H9 (cell line): Measurements from ENCODE around the gene ARPC1B. TPM values are rescaled to one million over a fixed set of nuclear protein-coding genes. Genes with fewer than 3 reads are reported as not detected.
A peak's percentile ranks its signal among the peaks of the same experiment; 100 is the strongest.

Experiments
- DNase-seq: peaks from one replicate; pipeline ENCODE4 v3.0.0-alpha.2; 2017
- H2AFZ ChIP-seq: one replicate; pipeline ENCODE4 v1.6.1; 2013; ENCODE audit warnings: mild to moderate bottlenecking, low read length, control low read depth, moderate library complexity
- H2AK5ac ChIP-seq: 2 replicates; pipeline ENCODE4 v1.6.1; 2013; ENCODE audit warnings: low read length, control low read depth, mixed read lengths; ENCODE audit not compliant: insufficient read length
- H2BK120ac ChIP-seq: one replicate; pipeline ENCODE4 v1.6.1; 2013; ENCODE audit warnings: low read depth, mild to moderate bottlenecking, low read length, control low read depth, inconsistent platforms; ENCODE audit not compliant: poor library complexity, severe bottlenecking
- H2BK12ac ChIP-seq: 2 replicates; pipeline ENCODE4 v1.6.1; 2013; ENCODE audit warnings: low read length, control low read depth, mixed read lengths, low read depth; ENCODE audit not compliant: insufficient read length
- H2BK15ac ChIP-seq: 2 replicates; pipeline ENCODE4 v1.6.1; 2013; ENCODE audit warnings: low read depth, low read length, control low read depth
- H2BK20ac ChIP-seq: one replicate; pipeline ENCODE4 v1.6.1; 2013; ENCODE audit warnings: low read depth, mild to moderate bottlenecking, low read length, control low read depth, inconsistent platforms; ENCODE audit not compliant: poor library complexity, severe bottlenecking
- H2BK5ac ChIP-seq: 2 replicates; pipeline ENCODE4 v1.6.1; 2013; ENCODE audit warnings: low read length, control low read depth, mixed read lengths; ENCODE audit not compliant: insufficient read length
- H3K14ac ChIP-seq: 2 replicates; pipeline ENCODE4 v1.6.1; 2013; ENCODE audit warnings: low read length, control low read depth; ENCODE audit not compliant: insufficient read depth
- H3K18ac ChIP-seq: 2 replicates; pipeline ENCODE4 v1.6.1; 2013; ENCODE audit warnings: low read depth, mild to moderate bottlenecking, mixed read lengths, low read length, control low read depth; ENCODE audit not compliant: insufficient read length
- H3K23ac ChIP-seq: 2 replicates; pipeline ENCODE4 v1.6.1; 2013; ENCODE audit warnings: low read length, control low read depth, mixed read lengths, low read depth; ENCODE audit not compliant: insufficient read length
- H3K23me2 ChIP-seq: 2 replicates; pipeline ENCODE4 v1.6.1; 2013; ENCODE audit warnings: low read depth, mild to moderate bottlenecking, mixed read lengths, low read length, control low read depth; ENCODE audit not compliant: insufficient read length, poor library complexity, severe bottlenecking
- H3K27ac ChIP-seq: 2 replicates; pipeline ENCODE4 v1.5.1; 2013; ENCODE audit warnings: low read length, control low read depth, mixed read lengths, low read depth; ENCODE audit not compliant: insufficient read length
- H3K27me3 ChIP-seq: 2 replicates; pipeline ENCODE4 v1.6.1; 2013; ENCODE audit warnings: low read length, control low read depth, inconsistent platforms; ENCODE audit not compliant: insufficient read depth
- H3K4ac ChIP-seq: 2 replicates; pipeline ENCODE4 v1.6.1; 2013; ENCODE audit warnings: low read depth, mild to moderate bottlenecking, control low read depth, inconsistent platforms, low read length, moderate library complexity
- H3K4me1 ChIP-seq: 2 replicates; pipeline ENCODE4 v1.6.1; 2013; ENCODE audit warnings: low read length, control low read depth, inconsistent platforms; ENCODE audit not compliant: insufficient read depth
- H3K4me2 ChIP-seq: 2 replicates; pipeline ENCODE4 v1.6.1; 2013; ENCODE audit warnings: low read length, control low read depth, mixed read lengths; ENCODE audit not compliant: insufficient read length, insufficient read depth
- H3K56ac ChIP-seq: 2 replicates; pipeline ENCODE4 v1.6.1; 2013; ENCODE audit warnings: low read depth, mild to moderate bottlenecking, mixed read lengths, low read length, control low read depth; ENCODE audit not compliant: insufficient read length
- H3K79me1 ChIP-seq: 2 replicates; pipeline ENCODE4 v1.6.1; 2013; ENCODE audit warnings: low read depth, mild to moderate bottlenecking, moderate library complexity, low read length, control low read depth, inconsistent platforms; ENCODE audit not compliant: insufficient read depth, poor library complexity, severe bottlenecking
- H3K79me2 ChIP-seq: 2 replicates; pipeline ENCODE4 v1.6.1; 2013; ENCODE audit warnings: low read length, control low read depth, inconsistent platforms; ENCODE audit not compliant: insufficient read depth
- H3K9ac ChIP-seq: 2 replicates; pipeline ENCODE4 v1.6.1; 2013; ENCODE audit warnings: low read length, control low read depth, mixed read lengths; ENCODE audit not compliant: insufficient read length; ENCODE audit errors: extremely low read depth
- H3K9me3 ChIP-seq: one replicate; pipeline ENCODE4 v1.6.1; 2013; ENCODE audit warnings: low read depth, low read length, inconsistent platforms; ENCODE audit not compliant: control insufficient read depth
- H3T11ph ChIP-seq: one replicate; pipeline ENCODE4 v1.6.1; 2013; ENCODE audit warnings: mild to moderate bottlenecking, low read length, control low read depth, inconsistent platforms
- H4K20me1 ChIP-seq: one replicate; pipeline ENCODE4 v1.6.1; 2013; ENCODE audit not compliant: control insufficient read depth, insufficient read length, insufficient read depth
- H4K5ac ChIP-seq: 2 replicates; pipeline ENCODE4 v1.6.1; 2013; ENCODE audit warnings: low read depth, mild to moderate bottlenecking, mixed read lengths, low read length, control low read depth; ENCODE audit not compliant: insufficient read length
- H4K8ac ChIP-seq: replicated peaks from 2 replicates; pipeline ENCODE4 v1.6.1; 2013; ENCODE audit warnings: low read length, control low read depth, mixed read lengths, low read depth; ENCODE audit not compliant: insufficient read length
- H4K91ac ChIP-seq: 2 replicates; pipeline ENCODE4 v1.6.1; 2013; ENCODE audit warnings: low read depth, mild to moderate bottlenecking, moderate library complexity, mixed read lengths, low read length, control low read depth; ENCODE audit not compliant: insufficient read length
- H3K27ac Mint-ChIP-seq, 3 experiments: 2 replicates in 2 of 3; 3 replicates in 1 of 3; pipeline ENCODE4 v1.8.0; 2020 to 2021; ENCODE audit warnings: mixed read lengths in 3 of 3, mild to moderate bottlenecking in 1 of 3, moderate library complexity in 1 of 3
- H3K27me3 Mint-ChIP-seq: 2 replicates; pipeline ENCODE4 v1.8.0; 2021; ENCODE audit warnings: low read depth, mild to moderate bottlenecking, moderate library complexity, mixed read lengths
- H3K36me3 Mint-ChIP-seq, 3 experiments: 2 replicates in 2 of 3; 3 replicates in 1 of 3; pipeline ENCODE4 v1.8.0; 2020 to 2021; ENCODE audit warnings: low read depth in 3 of 3, mixed read lengths in 3 of 3; ENCODE audit not compliant: insufficient read depth in 1 of 3
- H3K4me1 Mint-ChIP-seq, 2 experiments: 2 replicates each; pipeline ENCODE4 v1.8.0; 2020; ENCODE audit warnings: mixed read lengths in 2 of 2
- H3K4me3 Mint-ChIP-seq, 2 experiments: 2 replicates in 1 of 2; 3 replicates in 1 of 2; pipeline ENCODE4 v1.8.0; 2020 to 2021; ENCODE audit warnings: mild to moderate bottlenecking in 2 of 2, mixed read lengths in 2 of 2, moderate library complexity in 1 of 2
- H3K9me3 Mint-ChIP-seq, 2 experiments: 2 replicates in 1 of 2; 3 replicates in 1 of 2; pipeline ENCODE4 v1.8.0; 2020; ENCODE audit warnings: mild to moderate bottlenecking in 2 of 2, mixed read lengths in 2 of 2, moderate library complexity in 1 of 2
- WGBS: extraction: QIAGEN DNeasy Blood & Tissue Kit; methylation state at CpG from one replicate; pipeline ENCODE4 v1.1.7; 2013; ENCODE audit warnings: missing lambda C conversion rate, low lambda C conversion rate, mixed read lengths; ENCODE audit not compliant: insufficient read length; ENCODE audit errors: extremely low coverage; 5-methylcytosine and 5-hydroxymethylcytosine counted together
- long read RNA-seq: library from polyadenylated mRNA; unstranded; transcript quantifications from one replicate; pipeline ENCODE4 v2.0.0, GENCODE V29; 2020
- total RNA-seq: library from RNA; stranded (reverse); gene quantifications from 2 replicates; pipeline ENCODE4 v1.2.1, GENCODE V29; 2021
- TF ChIP-seq, protein P1 (sequence below): fragments of 200-600 bp; sonication (generic); conservative IDR thresholded peaks from 3 replicates; pipeline ENCODE4 v1.8.0; 2021; ENCODE audit warnings: antibody characterized with exemption, mild to moderate bottlenecking

Gene ARPC1B
- total RNA-seq: 56.3 and 60.7 TPM in 2 replicates
- long read RNA-seq, transcript ARPC1B-201 (10 exons, 1,564 nt): major isoform, 615 of 698 reads
- long read RNA-seq, transcript ARPC1B-222 (11 exons, 1,669 nt): minor isoform, 6 of 698 reads
- long read RNA-seq, partial matches to known transcripts: 23 of 698 reads
- long read RNA-seq, other reads (novel, unspliced or antisense): 47 of 698 reads

DNA sequence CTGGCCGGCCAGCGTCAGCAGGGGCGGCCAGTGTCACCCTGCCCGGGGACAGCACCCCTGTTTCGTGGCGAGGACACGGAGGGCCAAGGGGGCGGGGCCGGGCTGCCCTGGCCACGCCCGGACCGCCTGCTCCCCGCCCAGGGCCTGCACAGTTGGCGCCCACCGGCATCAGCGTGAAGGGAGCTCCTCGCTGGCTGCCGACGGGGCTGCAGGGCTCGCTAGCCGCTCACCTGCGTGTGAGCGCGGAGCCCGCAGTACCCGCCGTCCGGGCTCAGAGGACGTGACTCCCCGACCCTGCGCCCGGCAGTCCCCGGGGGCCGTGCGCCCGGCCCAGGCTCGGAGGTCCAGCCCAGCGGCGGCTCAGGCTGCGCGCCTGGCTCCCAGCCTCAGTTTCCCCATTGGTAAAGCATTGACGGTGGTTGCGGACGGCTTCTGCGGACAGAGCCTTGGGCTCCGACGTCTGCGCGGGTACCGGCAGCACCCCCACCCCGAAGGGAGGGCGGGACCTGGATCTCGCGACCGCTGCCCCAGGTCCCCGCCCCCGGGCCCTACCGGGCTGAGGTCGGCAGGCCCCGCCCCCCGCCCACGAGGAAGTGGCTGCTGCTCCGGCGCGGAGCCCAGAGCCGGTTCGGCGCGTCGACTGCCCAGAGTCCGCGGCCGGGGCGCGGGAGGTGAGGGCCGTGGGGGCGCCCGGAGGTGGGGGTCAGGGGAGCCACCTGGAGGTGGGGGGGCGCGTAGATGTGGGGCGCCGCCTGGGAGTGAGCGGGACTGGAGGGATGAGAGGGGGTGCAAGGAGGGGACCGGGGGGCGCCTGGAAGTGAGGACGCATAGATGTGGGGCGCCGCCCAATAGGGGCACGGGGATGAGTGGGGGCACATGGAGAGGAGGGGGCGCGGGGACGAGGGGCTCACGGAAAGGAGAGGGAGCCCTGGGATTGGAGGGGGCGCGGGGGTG, at the start of gene ARPC1B:
Gene ARPC1B, plus strand, starts transcription at position 620 of the 954 bp plus-strand sequence. CDS start 10,985 bp downstream, outside the sequence.
- Histone ChIP-seq H3K18ac (no peak within 1 kb of the TSS), H2AK5ac (no peak within 1 kb of the TSS), H2BK15ac (no peak within 1 kb of the TSS), H2BK20ac (no peak within 1 kb of the TSS), H3T11ph (no peak within 1 kb of the TSS), H4K5ac (no peak within 1 kb of the TSS), H3K14ac (no peak within 1 kb of the TSS), H2BK5ac (no peak within 1 kb of the TSS), H4K91ac (no peak within 1 kb of the TSS), H3K4ac (no peak within 1 kb of the TSS), H3K4me1 (no peaks in the 10 kb centered on the region), H3K27ac (no peak within 1 kb of the TSS), H2AFZ (no peak within 1 kb of the TSS), H4K20me1 (no peaks in the 10 kb centered on the region), H2BK120ac (no peak within 1 kb of the TSS), H3K79me1 (peaks cover 2% of the 10 kb centered on the region), H3K23me2 (peaks cover 3% of the 10 kb centered on the region), H4K8ac (no peak within 1 kb of the TSS), H2BK12ac (no peak within 1 kb of the TSS), H3K9me3 (no peaks in the 10 kb centered on the region), H3K79me2 (no peaks in the 10 kb centered on the region), H3K9ac (no peak within 1 kb of the TSS), H3K56ac (no peak within 1 kb of the TSS), H3K27me3 (no peaks in the 10 kb centered on the region), H3K23ac (no peak within 1 kb of the TSS), H3K4me2 (peak within 1 kb of the TSS; percentile 52)
- H3K36me3 Mint-ChIP-seq: peaks cover 7 to 18% (median 10%) of the 10 kb centered on the region in 3 experiments; a peak in 6 of 7 replicates
- WGBS: no CpG with 5 or more reads among the region's 95 CpGs
- DNase-seq: peak; percentile 85
- TF ChIP-seq, protein P1, sequence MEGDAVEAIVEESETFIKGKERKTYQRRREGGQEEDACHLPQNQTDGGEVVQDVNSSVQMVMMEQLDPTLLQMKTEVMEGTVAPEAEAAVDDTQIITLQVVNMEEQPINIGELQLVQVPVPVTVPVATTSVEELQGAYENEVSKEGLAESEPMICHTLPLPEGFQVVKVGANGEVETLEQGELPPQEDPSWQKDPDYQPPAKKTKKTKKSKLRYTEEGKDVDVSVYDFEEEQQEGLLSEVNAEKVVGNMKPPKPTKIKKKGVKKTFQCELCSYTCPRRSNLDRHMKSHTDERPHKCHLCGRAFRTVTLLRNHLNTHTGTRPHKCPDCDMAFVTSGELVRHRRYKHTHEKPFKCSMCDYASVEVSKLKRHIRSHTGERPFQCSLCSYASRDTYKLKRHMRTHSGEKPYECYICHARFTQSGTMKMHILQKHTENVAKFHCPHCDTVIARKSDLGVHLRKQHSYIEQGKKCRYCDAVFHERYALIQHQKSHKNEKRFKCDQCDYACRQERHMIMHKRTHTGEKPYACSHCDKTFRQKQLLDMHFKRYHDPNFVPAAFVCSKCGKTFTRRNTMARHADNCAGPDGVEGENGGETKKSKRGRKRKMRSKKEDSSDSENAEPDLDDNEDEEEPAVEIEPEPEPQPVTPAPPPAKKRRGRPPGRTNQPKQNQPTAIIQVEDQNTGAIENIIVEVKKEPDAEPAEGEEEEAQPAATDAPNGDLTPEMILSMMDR: no peak
- H3K27me3 Mint-ChIP-seq: peaks cover 13% of the 10 kb centered on the region
- H3K4me1 Mint-ChIP-seq: peaks cover 5 to 6% of the 10 kb centered on the region in 2 experiments
- peak within 1 kb of the TSS in 2 of 3 experiments; percentile 25 to 48; a peak in 2 of 7 replicates for H3K27ac Mint-ChIP-seq
- peak within 1 kb of the TSS; percentile 70 to 86 for H3K4me3 Mint-ChIP-seq
- H3K9me3 Mint-ChIP-seq: no peaks in the 10 kb centered on the region
